Pons (tissue), 1 donor: ENCODE data around the gene P2RY6.

Source experiments
- DNase-seq: peaks from one replicate; pipeline ENCODE4 v3.0.0-alpha.2; 2016; ENCODE audit warnings: low spot score

P2RY6 gene

DNA sequence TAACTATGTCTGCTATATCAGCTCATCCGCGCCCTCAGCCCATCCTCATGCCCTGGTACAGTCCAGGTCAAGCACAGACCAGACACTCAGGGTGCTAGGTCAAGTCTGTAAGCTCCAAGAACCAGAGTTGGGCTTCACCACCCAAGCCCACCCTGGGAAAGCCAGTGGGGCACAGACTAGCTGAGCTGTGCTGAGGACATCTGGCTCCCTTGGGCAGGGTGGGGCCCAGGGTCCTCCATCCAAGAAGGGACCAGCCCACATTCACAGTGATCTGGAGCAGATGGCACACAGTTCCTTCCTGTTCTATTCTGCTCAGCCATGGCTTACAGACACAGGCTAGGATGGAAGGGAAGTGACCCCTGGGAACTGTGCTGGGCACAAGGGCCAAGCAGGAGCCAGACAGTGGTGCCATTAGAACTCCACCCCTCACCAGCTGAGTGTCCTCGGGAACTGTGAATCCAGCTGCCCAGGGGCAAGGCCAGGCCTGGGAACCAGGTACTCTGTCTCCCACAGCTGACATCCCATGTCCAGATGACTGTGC is 9.1 kb downstream of the P2RY6 start:
- DNase-seq: no peak

DNA sequence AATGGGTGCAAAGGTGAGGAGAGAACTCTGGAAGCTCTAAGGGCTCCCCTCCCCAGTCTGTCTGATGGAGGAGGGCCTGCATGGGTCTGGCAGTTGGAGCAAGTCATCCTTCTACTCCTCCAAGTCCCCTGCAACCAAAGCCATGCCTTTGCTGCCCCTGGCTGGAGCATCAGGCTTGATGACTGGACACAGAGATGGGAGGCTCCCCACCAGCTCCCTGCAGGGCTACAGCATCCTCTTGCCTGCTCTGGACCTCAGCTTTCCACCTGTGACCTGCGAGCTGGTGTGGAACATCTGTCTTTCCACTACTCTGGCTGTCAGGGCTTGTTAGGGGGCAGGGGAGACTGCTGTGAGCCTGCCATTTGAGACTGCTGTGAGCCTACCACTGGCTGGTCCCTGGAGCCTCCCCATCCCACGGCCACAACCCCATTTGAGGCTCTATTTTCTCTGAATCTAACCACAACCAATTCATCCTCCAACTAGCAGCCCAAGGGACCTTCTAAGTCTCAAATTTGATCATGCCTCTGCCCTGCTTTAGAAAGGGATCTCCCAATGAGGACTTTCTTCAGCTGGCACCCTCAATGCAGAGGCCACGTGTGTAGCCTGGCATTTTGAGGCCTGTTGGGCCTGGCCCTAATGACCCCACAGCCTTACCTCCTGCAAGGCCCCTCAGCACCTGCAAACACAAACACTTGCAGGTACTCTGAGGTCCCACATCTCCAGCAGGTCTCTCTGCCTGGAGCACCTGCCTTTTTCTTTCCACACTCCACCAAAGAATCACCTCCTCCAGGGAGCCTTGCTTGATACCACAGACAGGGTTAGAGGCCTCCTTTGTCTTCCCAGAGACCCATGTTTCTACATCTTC is 9.9 kb downstream of the P2RY6 start:
- DNase-seq: no peak

DNA sequence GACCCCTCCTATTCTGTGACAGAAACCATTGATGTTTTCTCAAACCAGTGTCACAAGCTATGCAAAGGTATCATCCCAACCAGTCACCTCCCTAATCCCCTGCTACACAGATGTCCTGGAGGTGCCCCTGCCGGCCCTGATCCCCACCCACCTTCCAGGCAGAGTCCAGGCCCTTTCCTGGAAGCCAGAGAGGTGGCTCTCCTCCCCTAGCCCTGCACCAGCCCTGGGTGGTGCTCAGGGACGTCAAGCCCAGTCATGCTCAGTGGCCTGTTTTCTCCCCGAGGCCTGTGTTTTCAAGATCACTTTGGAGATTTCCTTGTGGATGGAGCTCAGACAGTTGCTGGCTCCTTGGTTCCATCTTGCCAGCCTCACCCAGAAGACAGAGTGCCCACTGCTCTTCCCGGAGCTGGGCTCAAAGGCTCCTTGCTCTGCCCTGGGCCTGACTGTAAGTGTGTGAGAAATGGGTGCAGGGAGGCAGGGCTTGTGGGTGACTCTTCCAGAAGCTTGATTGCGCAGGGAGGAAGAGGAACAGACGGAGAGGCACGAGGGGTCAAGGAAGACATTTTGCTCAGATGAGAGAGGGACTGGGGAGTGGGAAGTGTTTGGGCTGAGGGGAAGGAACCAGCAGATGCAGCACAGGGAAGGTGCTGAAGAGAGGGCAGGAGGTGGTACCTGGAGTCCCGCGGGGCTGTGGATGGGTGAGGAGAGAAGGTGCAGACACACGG is 11.3 kb downstream of the P2RY6 start:
- DNase-seq: no peak

DNA sequence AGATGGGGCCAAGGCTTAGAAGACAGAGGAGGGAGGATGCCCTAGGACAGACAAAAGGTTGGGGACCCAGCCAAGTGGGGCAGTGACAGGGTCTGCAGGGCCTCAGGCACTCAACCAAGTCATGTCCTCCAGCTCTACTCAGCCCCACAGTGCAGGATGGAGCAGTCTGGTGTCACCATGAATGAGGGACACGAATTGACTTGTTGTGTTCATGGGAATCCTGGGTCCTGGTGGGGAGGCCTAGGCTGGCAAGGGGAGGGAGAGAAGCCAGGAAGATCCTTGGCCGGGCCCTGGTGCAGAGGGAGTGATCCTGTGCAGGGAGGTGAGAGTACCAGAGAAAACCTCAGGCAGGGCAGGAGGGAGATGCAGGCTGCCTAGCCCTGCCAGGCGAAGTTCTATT is 12.0 kb downstream of the P2RY6 start:
- DNase-seq: no peak

DNA sequence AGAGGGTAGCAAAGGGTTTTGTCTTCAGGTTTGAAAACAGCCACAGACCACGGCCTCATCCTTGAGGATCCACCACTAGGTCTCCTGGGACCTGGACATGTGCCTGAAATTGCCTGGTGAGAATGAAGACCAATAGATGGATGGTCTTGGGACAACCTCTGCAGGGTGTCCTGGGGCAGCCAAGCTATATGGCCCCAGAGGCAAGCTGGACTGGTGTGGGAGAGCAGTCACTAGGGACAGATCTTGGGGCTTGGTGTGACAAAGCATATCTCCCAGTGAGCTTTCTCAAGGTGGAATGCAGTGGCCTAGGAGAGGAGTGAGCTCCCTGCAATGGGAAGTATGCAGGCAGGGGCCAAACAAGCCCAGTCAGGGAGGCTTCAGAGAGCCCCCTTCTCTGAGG is 13.6 kb downstream of the P2RY6 start:
- DNase-seq: no peak

DNA sequence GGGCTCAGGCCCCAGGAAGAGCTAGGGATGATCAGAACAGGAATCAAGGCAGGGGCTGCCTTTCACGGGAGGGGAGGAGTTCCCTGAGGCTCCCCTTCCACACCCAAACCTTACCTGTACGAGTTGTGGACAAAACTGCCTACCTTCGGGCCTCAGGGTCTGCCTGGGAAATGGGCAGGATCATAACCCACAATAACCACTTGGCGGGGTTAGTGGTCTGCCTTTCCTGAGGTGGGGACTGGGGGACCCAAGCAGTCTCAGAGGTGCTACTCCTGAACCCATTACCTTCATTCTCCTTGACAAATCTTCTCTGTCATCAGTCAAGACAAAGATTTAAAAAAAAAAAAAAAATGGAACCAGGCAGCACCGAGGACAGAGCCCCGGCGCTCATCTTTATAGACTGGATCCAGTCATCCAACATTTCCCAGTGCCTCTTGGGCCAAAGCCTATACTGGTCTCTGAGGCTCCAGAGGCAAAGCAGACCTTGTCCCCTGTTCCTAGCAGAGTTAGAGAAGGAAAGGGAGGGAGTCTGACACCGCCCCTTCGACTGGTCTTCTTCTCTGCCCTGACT is 14.2 kb downstream of the P2RY6 start:
- no peak for DNase-seq

DNA sequence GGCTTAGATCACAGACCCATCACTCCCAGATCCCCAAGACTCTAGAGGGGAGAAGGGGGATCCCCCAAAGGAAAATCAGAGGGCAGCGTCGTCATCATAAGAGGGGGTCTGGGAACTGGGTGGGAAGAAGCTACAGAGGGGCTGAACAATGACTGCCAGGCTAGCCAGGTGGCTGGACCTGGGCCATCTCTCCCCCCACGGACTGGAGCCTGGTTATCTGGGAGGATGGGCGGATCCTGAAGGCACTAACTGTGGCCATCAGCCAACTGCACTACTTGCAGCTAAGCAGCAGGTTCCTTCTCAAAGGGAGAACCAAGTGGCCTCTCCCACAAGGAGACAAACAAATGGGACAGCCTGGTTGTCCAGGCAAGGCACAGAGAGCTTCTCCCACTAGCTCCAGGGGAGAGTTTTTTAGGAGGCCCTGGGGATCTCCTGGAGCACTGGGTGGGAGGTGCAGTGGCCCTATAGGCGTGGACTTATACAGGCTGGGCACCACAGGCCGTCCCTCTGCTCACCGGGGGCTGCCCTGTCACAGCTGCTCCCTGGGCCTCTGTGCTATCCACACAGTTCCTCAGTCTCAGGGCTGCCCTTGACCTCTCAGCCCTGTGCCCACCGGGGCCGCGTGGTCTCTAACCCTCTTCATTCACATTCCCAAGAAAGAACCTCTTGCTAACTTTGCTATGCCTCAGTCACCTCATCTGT is 15.4 kb downstream of the P2RY6 start:
- no peak for DNase-seq

DNA sequence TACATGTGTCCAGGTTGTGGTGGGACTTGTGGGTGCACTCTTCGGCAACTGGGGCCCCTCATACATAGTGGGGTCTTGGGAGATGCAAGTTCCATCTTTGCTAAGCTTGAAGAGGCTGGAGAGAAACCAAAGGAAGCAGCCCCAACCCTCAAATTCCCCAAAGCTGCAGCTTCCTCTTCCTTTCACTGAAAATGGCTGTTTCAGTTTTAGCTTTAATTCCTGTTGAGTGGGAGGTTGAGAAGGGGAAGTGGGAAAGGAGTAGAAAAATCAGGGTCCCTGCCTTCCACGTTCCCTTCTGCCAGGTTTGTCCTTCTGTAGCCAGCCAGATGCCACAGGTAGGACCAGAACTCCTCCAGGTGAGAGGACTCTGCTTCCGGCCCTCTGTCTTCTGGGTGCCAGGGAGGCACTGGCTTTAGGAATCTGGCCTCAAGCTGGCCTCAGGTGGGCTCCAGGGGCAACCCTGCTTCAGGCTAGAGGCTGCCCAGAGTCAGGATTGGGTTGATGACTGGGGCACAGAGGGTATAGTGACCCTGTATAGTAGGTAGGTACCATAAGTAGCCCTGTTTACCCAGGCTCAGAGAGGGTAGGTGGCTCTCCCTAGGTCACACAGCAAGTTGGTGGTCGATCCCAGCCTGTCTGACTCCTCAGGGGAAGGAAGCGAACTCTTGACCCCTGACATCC is 16.2 kb downstream of the P2RY6 start:
- DNase-seq: peak; percentile 75

DNA sequence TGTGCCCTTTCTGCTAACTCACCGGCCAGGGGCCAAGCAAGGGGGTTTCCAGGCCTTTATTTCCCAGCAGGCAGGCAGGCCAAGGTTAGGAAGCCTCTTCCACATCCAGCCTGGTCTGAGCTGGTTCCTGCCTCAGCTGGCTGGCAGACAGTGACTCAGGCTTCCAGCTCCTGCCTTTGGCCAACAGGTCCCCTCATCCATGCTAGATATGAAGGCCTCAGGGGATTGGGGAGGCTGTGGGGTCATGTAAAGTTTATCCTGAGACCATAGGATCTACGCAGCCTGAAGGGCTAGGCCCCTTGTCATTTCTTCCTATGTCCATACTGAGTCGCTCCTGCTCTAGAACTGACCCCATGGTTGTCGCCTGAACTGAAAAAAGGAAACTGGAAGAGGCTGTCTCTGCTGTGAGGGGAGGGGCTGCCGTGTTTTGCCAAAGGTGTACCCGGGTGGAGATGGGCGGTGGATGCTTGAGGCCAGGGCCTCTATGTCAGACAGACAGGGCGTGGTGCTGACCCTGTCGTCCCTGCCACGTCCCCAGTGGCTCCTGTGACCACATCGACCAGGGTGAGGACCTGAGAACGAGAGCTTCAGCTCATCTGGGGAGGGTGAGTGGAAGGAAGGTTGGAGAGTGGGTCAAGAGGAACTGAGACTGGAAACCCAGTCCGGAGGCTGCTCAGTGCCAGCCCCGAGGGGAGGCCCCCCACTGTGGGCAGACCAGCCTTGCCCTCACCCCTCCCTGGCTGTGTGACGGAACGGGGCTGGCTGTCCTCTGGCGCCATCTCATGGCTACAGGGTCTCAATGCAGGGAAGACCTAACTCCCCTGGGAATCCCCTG is 17.0 kb downstream of the P2RY6 start:
- DNase-seq: peak; percentile 71

DNA sequence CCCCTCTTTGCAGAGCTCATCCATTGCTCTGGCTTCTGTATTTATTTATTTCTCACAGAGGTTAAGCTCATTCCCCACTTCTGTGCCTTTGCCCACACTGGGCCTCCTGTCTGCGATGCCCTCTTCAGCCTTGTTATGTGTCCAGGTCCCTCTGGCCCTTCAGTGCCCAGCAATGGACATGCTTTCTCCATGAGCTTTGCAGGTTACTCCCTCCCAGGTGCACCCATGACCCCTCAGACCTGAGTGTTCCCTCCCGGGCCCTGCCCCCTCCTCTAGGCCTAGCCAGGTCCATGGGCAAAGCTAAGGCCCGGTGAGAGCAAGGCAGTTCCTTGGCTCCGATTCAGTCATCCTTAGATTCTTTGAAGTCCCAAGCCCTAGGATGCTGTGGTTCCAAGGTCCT is 18.4 kb downstream of the P2RY6 start:
- DNase-seq: no peak

DNA sequence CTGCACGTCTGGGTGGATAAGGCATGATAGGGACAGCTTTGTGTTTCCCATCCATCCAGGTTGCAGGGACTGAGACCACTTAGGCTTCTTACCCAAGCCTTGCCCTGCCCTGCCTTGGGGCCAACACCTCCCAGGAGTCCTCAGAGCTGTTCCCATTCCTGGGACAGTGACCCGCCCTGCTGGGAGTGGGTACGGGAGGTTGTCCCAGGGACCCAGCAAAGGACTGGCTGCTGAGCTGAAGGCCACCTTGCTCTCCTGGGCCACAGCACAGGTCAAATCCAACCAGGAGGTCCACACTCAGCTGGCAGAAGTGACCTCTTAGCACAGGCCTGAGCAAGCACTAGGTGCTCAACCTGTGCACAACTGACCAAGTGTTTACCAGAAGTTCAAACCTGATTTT is 19.1 kb downstream of the P2RY6 start:
- DNase-seq: no peak

DNA sequence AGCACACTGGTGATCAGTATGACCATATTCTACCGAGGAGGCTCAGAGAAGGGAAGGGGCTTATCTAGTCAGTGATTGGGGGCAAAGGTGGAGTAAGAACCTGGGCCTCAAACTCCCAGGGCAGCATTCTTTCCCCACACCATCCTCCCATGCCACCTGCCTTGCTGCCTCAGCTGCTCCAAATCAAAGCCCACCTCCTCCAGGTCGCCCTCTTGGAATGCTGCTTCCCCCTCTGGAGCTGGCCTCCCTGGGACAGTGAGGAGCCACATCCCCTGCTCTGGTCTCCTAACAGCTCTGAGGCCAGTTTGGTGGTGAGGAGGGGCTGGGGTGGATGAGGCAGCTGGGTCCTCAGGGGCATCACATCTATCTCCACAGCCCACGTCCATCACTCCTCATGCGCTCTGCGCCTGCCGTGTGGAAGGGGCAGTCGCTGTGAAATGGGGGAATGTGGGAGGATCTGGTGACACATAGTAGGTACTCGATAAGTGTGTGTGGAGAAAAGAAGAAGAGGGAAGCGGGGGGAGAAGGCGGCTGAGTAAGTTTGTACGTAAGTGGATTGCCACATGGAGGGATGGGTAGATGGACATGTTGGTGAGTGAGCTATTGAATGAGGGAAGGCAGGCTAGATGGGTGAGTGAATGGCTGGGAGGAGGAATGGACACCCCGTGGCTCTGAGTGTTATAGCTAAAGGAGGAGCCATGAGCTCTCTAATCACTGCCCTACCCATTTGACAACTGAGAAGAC is 19.8 kb downstream of the P2RY6 start:
- no peak for DNase-seq

DNA sequence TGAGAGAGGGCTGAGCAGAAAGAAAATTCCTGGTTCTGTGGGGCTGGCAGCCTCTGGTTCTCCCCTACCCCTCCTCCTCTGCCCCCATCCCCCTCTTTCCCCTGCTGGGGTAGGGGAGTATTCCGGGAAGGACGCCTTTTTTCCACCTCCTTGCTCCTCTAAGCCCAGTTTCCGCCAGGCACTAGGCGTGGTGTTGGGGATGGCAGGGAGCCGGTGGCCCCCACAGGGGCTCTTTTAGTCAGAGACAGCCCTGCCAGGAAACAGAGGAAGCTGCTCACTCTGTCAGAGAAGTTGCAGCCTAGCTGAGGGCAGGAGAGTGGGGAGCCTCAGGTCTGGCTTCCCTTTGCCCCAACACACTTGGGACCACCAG is 20.4 kb downstream of the P2RY6 start:
- no peak for DNase-seq

DNA sequence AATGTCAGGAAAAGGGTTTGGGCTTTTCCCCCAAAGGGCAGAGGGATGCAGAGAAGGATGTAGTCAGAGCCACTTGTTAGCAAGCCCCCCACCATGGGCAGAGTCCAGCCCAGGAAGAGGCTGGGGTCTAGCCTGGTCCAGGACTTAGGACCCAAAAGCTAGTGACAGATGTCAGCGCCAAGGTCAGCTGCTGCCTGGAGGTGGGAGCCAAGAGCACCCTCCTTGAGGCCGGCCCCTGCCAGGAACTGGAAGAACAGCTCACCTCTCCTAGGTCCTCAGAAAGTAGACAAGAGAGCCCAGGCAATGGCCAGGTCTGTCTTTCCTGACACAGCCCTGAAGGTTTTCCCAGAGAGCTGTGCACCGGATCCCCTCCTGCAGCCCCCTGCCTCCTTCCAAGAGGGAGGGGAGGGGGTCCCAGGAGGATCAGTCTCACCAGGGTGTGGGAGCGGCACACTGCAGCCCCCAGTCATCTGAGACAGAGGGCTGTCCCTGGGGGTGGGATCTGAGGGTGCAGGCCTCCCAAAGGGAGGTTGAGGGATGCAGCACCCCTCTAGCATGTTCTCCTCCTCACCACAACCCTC is 21.3 kb downstream of the P2RY6 start:
- DNase-seq: no peak

DNA sequence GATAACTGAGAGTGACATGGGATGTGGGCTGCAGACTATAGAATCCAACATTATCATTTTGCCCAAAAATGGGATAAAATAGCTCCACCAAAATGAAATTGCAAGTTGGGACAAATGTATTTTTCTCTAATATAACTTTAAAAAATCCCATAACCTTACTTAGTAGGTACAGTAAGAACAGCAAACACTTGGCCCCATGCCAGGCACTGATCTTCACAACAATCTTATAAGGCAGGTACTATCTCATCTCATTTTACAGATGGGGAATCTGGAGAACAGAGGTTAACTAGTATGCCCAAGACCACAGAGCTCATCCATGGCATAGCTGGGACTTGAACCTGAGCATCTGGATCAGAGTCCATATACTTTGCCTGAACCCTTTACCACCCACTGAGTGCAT is 22.5 kb downstream of the P2RY6 start:
- no peak for DNase-seq

DNA sequence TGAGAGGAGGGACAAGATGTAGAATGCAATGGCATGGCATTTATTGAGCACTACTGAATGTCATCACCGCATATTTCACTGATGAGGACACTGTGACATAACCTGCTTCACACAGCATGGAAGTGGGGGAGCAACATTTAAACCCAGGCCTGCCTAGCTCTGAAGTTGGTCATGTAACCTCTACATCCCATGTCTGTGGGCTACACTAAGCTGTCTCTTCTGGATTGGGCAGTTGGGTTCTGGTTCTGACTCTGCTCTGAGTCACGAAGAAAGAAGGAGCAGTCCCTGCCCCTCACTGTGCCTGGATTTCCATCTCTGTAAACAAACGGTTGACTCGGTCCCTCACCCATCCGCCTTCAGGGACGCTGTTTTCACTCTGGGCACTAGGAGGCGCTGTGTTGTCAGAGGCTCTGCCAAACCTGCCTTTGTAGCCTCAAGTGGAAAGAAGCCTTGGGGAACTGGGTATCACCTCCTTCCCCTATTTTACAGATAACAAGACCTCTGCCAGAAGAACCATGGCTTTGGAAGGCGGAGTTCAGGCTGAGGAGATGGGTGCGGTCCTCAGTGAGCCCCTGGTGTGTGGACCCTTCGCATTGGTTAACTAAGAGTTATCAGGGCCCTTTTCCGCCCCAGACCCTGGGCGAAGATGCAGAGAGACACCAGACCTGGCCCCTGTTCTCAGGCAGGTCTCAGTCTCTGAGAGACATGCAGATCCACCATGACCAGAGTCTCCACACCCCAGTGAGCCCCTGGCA is 23.3 kb downstream of the P2RY6 start:
- DNase-seq: peak; percentile 52

DNA sequence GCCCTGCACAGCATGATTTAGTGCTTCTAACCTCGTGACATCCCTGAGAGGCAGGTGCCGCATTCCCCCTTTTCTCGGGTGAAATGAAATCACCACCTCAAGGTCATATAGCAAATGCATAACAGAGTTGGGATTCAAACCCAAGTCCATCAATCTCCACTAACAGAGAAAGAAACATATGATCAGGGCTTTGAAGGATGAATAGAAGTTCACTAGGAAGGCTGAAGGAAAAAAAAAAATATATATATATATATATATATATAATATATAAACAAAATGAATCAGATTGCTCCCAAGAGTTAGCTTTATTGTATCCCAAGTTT is 23.8 kb downstream of the P2RY6 start:
- DNase-seq: no peak

DNA sequence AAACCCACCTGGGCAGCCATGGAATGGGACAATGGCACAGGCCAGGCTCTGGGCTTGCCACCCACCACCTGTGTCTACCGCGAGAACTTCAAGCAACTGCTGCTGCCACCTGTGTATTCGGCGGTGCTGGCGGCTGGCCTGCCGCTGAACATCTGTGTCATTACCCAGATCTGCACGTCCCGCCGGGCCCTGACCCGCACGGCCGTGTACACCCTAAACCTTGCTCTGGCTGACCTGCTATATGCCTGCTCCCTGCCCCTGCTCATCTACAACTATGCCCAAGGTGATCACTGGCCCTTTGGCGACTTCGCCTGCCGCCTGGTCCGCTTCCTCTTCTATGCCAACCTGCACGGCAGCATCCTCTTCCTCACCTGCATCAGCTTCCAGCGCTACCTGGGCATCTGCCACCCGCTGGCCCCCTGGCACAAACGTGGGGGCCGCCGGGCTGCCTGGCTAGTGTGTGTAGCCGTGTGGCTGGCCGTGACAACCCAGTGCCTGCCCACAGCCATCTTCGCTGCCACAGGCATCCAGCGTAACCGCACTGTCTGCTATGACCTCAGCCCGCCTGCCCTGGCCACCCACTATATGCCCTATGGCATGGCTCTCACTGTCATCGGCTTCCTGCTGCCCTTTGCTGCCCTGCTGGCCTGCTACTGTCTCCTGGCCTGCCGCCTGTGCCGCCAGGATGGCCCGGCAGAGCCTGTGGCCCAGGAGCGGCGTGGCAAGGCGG is 24.5 kb downstream of the P2RY6 start:
- DNase-seq: no peak

DNA sequence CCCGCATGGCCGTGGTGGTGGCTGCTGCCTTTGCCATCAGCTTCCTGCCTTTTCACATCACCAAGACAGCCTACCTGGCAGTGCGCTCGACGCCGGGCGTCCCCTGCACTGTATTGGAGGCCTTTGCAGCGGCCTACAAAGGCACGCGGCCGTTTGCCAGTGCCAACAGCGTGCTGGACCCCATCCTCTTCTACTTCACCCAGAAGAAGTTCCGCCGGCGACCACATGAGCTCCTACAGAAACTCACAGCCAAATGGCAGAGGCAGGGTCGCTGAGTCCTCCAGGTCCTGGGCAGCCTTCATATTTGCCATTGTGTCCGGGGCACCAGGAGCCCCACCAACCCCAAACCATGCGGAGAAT is 25.1 kb downstream of the P2RY6 start:
- no peak for DNase-seq
